A549 (cell line): ENCODE results near the gene SIN3A.

Source experiments
- ESRRA ChIP-seq: fragments of 150-350 bp; IDR thresholded peaks from 2 replicates; pipeline ENCODE4 v1.6.1; 2014; ENCODE audit warnings: mild to moderate bottlenecking, low read length, borderline replicate concordance
- KDM1A ChIP-seq: fragments of 200-600 bp; sonication (generic); IDR thresholded peaks from 2 replicates; pipeline ENCODE4 v1.6.1; 2016; ENCODE audit warnings: low read depth, mild to moderate bottlenecking
- KDM5A ChIP-seq: fragments of 200-600 bp; sonication (generic); IDR thresholded peaks from 2 replicates; pipeline ENCODE4 v1.6.1; 2016; ENCODE audit warnings: antibody characterized with exemption, mild to moderate bottlenecking
- MAFK ChIP-seq: fragments of 450-650 bp; IDR thresholded peaks from 2 replicates; pipeline ENCODE4 v1.6.1; 2014; ENCODE audit not compliant: partially characterized antibody
- MAZ ChIP-seq: fragments of 150-350 bp; IDR thresholded peaks from 2 replicates; pipeline ENCODE4 v1.6.1; 2014; ENCODE audit warnings: antibody characterized with exemption, low read depth, low read length, borderline replicate concordance
- POLR2A ChIP-seq: IDR thresholded peaks from 2 replicates; pipeline ENCODE4 v1.6.1; 2012; ENCODE audit warnings: mild to moderate bottlenecking, low read length
- RAD21 ChIP-seq, 2 experiments: fragments of >200 bp in 1 of 2; sonication (Bioruptor Twin) in 1 of 2; formaldehyde crosslinking in 1 of 2; IDR thresholded peaks in 1 of 2; conservative IDR thresholded peaks in 1 of 2; 2 replicates in 1 of 2; 3 replicates in 1 of 2; pipeline ENCODE4 v1.6.1; 2012 to 2018; ENCODE audit warnings: inconsistent platforms in 1 of 2
- SMC3 ChIP-seq: fragments of >200 bp; sonication (Bioruptor Twin); formaldehyde crosslinking; IDR thresholded peaks from 3 replicates; pipeline ENCODE4 v1.6.1; 2018; ENCODE audit warnings: inconsistent platforms
- TF ChIP-seq, protein P1 (sequence below): fragments of >200 bp; sonication (Bioruptor Twin); formaldehyde crosslinking; IDR thresholded peaks from 3 replicates; pipeline ENCODE4 v1.5.1; 2016
- TF ChIP-seq, protein P2 (sequence below): IDR thresholded peaks from 2 replicates; pipeline ENCODE4 v1.6.1; 2012

- TF ChIP-seq KDM5A: no peak
- no peak for TF ChIP-seq SMC3
- TF ChIP-seq, protein P1, sequence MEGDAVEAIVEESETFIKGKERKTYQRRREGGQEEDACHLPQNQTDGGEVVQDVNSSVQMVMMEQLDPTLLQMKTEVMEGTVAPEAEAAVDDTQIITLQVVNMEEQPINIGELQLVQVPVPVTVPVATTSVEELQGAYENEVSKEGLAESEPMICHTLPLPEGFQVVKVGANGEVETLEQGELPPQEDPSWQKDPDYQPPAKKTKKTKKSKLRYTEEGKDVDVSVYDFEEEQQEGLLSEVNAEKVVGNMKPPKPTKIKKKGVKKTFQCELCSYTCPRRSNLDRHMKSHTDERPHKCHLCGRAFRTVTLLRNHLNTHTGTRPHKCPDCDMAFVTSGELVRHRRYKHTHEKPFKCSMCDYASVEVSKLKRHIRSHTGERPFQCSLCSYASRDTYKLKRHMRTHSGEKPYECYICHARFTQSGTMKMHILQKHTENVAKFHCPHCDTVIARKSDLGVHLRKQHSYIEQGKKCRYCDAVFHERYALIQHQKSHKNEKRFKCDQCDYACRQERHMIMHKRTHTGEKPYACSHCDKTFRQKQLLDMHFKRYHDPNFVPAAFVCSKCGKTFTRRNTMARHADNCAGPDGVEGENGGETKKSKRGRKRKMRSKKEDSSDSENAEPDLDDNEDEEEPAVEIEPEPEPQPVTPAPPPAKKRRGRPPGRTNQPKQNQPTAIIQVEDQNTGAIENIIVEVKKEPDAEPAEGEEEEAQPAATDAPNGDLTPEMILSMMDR: no peak
- TF ChIP-seq POLR2A: no peak
- TF ChIP-seq, protein P2, sequence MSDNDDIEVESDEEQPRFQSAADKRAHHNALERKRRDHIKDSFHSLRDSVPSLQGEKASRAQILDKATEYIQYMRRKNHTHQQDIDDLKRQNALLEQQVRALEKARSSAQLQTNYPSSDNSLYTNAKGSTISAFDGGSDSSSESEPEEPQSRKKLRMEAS: no peak
- no peak for TF ChIP-seq ESRRA
- no peak for TF ChIP-seq MAZ
- no peak for TF ChIP-seq KDM1A
- no peak for TF ChIP-seq RAD21 (conservative IDR thresholded peaks at IDR 0.05 in 1 of 2, IDR thresholded peaks at IDR 0.05 in 1 of 2)
- TF ChIP-seq MAFK: no peak
Observed at GRCh38 chr15:75364881-75365280, 86.6 kb downstream of the SIN3A start.
